ENCODE results near the gene MOSPD2. TPM values are rescaled to one million over a fixed set of nuclear protein-coding genes. Genes with fewer than 3 reads are reported as not detected.

The MOSPD2 gene
- total RNA-seq, 2 experiments from 2014 or later: 12.6 to 13.7 TPM

DNA sequence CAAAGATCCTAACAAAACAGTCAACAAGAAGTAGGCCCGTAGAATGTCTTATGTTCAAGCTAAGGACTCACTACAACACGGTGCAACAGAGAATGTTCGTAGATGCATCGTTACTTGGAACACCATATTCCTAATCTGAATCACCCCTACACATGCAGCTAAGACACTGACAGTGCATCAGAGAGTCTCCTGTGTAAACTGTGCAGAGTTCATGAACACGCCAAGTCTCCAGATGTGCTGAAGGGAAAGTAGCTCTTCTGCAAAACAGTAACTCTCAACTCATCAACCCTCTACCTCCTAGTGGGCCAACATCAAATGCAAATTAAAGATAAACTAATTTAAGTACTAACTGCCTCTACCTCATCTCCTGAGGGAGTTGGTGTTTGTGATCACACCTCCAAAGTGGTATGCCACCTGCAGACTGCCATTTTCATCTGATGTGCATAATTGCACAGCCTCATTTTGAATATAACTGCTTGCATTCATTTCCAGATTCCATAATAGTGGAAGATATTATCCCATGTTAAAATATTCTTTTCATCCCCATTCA, 73.5 kb downstream of the MOSPD2 start:
- ChIA-PET CTCF (no interaction called here), POLR2A (no interaction called here)
- Mint-ChIP-seq H3K27ac (no peak overlapping the region), H3K27me3 (peaks cover 7% of the 10 kb centered on the region), H3K4me3 (no peak overlapping the region), H3K4me1 (ENCODE audit: low read depth) (no peaks in the 10 kb centered on the region), H3K36me3 (no peaks in the 10 kb centered on the region), H3K9me3 (no peaks in the 10 kb centered on the region)
- DNase-seq: no peak
- intact Hi-C loops (cut with micrococcal nuclease): no loop called here

DNA sequence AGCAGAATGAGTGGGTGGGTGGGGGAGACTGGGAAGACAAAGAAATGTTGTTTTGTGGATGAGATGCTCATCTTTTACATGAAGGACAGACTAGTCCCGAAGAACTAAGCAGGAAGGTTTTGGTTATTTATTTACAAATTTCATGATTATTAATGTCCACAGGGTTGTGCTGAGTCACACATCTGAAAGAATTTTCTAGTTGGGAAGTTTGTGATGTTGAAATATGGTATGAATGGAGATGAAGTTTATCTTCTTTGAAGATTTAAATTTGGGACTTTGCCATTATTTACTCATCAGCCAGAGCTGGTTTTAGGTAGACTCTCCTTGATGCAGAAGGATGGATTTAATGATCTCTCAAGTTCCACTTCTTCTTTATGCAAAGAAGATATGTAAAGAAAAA, 75.5 kb downstream of the MOSPD2 start:
- no peak overlapping the region for H3K4me3 Mint-ChIP-seq
- DNase-seq: no peak
- intact Hi-C loops (cut with micrococcal nuclease): no loop called here
- ChIA-PET CTCF (no interaction called here), POLR2A (no interaction called here)
- H3K36me3 Mint-ChIP-seq: no peaks in the 10 kb centered on the region
- H3K4me1 Mint-ChIP-seq (ENCODE audit: low read depth): no peaks in the 10 kb centered on the region
- peaks cover 7% of the 10 kb centered on the region for H3K27me3 Mint-ChIP-seq
- no peaks in the 10 kb centered on the region for H3K9me3 Mint-ChIP-seq
- H3K27ac Mint-ChIP-seq: no peak overlapping the region

DNA sequence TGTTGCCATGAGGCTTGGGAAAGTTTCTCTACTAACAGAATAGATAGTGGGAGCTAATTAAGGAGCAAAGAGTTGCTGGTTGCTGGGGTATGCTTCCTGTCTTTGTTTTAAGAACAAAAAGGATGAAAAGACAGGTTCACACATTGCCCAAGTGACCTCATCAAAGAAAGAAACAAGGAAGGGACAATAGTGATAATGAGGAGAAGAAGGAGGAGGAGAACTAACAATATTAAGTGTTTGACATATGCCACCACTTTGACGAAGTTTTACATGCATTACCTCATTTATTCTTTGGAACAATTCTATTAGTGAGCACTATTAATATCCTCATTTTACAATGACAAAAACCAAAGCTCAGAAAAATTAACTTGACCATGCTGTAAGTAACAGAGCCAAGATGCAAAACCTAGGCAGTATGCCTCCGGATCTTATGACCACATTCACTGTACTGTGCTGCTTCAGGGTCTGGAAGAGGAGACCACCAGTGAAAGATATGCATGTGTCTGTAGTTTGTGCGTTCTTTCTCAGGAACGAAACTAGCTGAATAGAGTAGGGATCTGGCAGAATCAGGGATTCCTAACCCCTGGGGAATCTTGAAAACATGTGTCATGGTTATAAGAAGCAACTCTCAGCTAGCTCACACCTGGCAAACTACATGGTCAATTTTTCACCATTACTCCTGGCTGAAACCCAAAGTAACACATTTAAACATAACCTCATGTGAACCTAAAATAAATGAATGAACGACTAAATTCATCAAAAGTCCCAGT, 83.8 kb downstream of the MOSPD2 start:
- no peak for DNase-seq
- Mint-ChIP-seq H3K4me1 (ENCODE audit: low read depth) (no peaks in the 10 kb centered on the region), H3K27ac (no peak overlapping the region), H3K27me3 (no peaks in the 10 kb centered on the region), H3K9me3 (no peaks in the 10 kb centered on the region), H3K36me3 (no peaks in the 10 kb centered on the region), H3K4me3 (no peak overlapping the region)
- CTCF ChIA-PET: no interaction called here
- POLR2A ChIA-PET: no interaction called here
- intact Hi-C loops (cut with micrococcal nuclease): no loop called here

DNA sequence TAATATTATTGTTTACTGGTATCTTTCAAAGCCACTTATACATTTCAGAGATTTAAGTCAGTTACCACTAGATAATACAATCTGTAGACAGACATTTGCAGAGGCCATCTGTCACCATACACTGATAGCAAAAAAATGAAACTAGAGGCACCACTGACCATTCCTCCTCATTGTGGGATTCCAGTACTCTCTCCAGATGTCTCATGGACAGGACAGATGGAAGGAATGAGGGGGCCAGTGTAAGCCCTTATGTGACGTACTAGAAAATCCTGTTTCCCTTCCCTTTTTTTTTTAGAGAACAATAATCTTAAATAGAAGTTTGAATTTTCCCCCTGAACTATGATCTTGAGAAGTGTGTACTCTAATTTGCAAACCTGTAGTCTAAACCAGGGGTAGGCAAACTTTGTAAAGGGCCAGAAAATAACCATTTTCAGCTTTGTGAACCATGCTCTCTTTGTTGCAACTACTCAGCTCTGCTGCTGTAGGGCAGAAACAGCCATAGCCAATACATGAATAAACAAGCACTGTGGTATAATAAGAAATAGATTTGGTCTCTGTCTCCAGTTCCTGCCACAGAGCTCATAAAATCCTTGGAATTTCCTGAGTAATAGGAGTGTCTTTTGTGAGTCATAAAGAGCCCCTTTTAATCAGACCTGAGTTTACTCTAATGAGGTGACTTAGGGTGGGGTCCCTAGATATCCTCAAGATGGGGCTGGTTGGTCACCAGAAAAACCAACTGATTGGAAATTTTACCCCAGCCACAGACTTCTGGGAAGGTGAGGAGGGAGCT, 90.4 kb downstream of the MOSPD2 start:
- H3K4me1 Mint-ChIP-seq (ENCODE audit: low read depth): no peaks in the 10 kb centered on the region
- H3K4me3 Mint-ChIP-seq: no peak overlapping the region
- no peak overlapping the region for H3K27ac Mint-ChIP-seq
- no peaks in the 10 kb centered on the region for H3K9me3 Mint-ChIP-seq
- H3K36me3 Mint-ChIP-seq: no peaks in the 10 kb centered on the region
- ChIA-PET POLR2A (no interaction called here), CTCF (no interaction called here)
- DNase-seq: no peak
- no peaks in the 10 kb centered on the region for H3K27me3 Mint-ChIP-seq
- intact Hi-C loops (cut with micrococcal nuclease): no loop called here

DNA sequence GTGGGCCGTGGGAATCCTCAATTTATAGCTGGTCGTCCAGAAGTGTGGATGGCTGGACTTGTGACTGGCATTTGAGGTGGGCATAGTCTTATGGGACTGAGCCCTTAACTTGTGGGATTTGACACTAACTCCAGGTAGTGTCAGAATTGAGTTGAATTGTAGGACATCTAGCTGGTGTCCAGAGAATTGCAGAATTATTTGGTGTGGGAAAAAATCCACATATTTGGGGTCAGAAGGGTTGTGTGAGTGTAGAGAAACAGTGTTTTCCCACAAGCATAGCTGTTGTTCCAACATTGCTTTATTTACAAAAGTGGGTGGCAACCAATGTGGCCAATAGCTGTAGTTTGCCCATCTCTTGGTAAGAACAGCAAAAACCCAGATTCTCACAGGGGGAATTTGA, 91.3 kb downstream of the MOSPD2 start:
- Mint-ChIP-seq H3K9me3 (no peaks in the 10 kb centered on the region), H3K27me3 (no peaks in the 10 kb centered on the region), H3K27ac (no peak overlapping the region), H3K4me1 (ENCODE audit: low read depth) (no peaks in the 10 kb centered on the region), H3K4me3 (no peak overlapping the region), H3K36me3 (no peaks in the 10 kb centered on the region)
- CTCF ChIA-PET: no interaction called here
- intact Hi-C loops (cut with micrococcal nuclease): no loop called here
- no peak for DNase-seq
- POLR2A ChIA-PET: no interaction called here

Other genes with a start within 250 kb of the MOSPD2 start
- 10 to 100 TPM; 12.0 to 16.2 TPM for gene FANCB, start 352 bp upstream of the MOSPD2 start, total RNA-seq